Mesodermal cell (in vitro differentiated cells): ENCODE results near the gene PDCD7.
"Not testable (repeated sequence)": the region's sequence is repeated elsewhere in the genome, so short reads cannot be mapped to it uniquely, and the experiment has no call there.

Experiments used
- H3K27ac ChIP-seq: 2 replicates; pipeline ENCODE4 v1.7.0; 2013; ENCODE audit warnings: mild to moderate bottlenecking, low read depth, low read length, moderate library complexity; ENCODE audit not compliant: severe bottlenecking
- H3K36me3 ChIP-seq: 2 replicates; pipeline ENCODE4 v1.7.1; 2013; ENCODE audit warnings: mild to moderate bottlenecking, low read length, moderate library complexity; ENCODE audit not compliant: control insufficient read depth, insufficient read depth
- H3K4me1 ChIP-seq: one replicate; pipeline ENCODE4 v1.7.1; 2013; ENCODE audit warnings: mild to moderate bottlenecking, low read length; ENCODE audit not compliant: insufficient read depth, control insufficient read depth, poor library complexity, severe bottlenecking
- H3K4me3 ChIP-seq: 2 replicates; pipeline ENCODE4 v1.7.0; 2013; ENCODE audit warnings: low read length, control low read depth, mild to moderate bottlenecking; ENCODE audit not compliant: insufficient read depth, poor library complexity, severe bottlenecking; ENCODE audit errors: extremely low read depth
- H3K9me3 ChIP-seq: 2 replicates; pipeline ENCODE4 v1.7.1; 2013; ENCODE audit warnings: mild to moderate bottlenecking, low read length, moderate library complexity; ENCODE audit not compliant: control insufficient read depth
- WGBS, 2 experiments: methylation state at CpG; one replicate each; pipeline ENCODE4 v1.1.5; 2013; ENCODE audit warnings: missing lambda C conversion rate in 2 of 2; ENCODE audit not compliant: insufficient coverage in 2 of 2; 5-methylcytosine and 5-hydroxymethylcytosine counted together

PDCD7 gene

GRCh38 chr15:65083262-65083701, 50.3 kb downstream of the PDCD7 start:
- H3K4me1 ChIP-seq, result peaks cover 34% of the 10 kb centered on the region
- no peaks in the 10 kb centered on the region for H3K9me3 ChIP-seq
- no peaks in the 10 kb centered on the region for H3K36me3 ChIP-seq
- H3K4me3 ChIP-seq, result no peak overlapping the region
- peak overlapping the region; percentile 52 for H3K27ac ChIP-seq
- WGBS, 2 experiments, result 5 to 7% methylated on average over 5 to 7 of the region's 7 CpGs

- WGBS, 2 experiments, result 29 to 33% methylated on average over 7 of the region's 7 CpGs
- H3K36me3 ChIP-seq, result no peaks in the 10 kb centered on the region
- no peaks in the 10 kb centered on the region for H3K9me3 ChIP-seq
- H3K4me1 ChIP-seq, result peaks cover 34% of the 10 kb centered on the region
- H3K27ac ChIP-seq, result peak overlapping the region; percentile 64
- no peak overlapping the region for H3K4me3 ChIP-seq
These were observed 51.2 kb downstream of the PDCD7 start for GRCh38 chr15:65082303-65082953.

- Histone ChIP-seq H3K27ac (no peak overlapping the region), H3K9me3 (no peaks in the 10 kb centered on the region), H3K36me3 (no peaks in the 10 kb centered on the region), H3K4me3 (no peak overlapping the region), H3K4me1 (peaks cover 34% of the 10 kb centered on the region)
- WGBS, 2 experiments, result 81 to 93% methylated on average over 3 to 5 of the region's 5 CpGs
These were observed 51.9 kb downstream of the PDCD7 start for GRCh38 chr15:65081758-65082157.

GRCh38 chr15:65081270-65081669, 52.3 kb downstream of the PDCD7 start:
- no peaks in the 10 kb centered on the region for H3K36me3 ChIP-seq
- no peak overlapping the region for H3K4me3 ChIP-seq
- no peaks in the 10 kb centered on the region for H3K9me3 ChIP-seq
- H3K27ac ChIP-seq, result no peak overlapping the region
- peaks cover 37% of the 10 kb centered on the region for H3K4me1 ChIP-seq
- WGBS, 2 experiments, result 84% methylated on average over 3 to 6 of the region's 6 CpGs

- H3K36me3 ChIP-seq, result no peaks in the 10 kb centered on the region
- 87 to 92% methylated on average over 4 to 5 of the region's 5 CpGs for WGBS, 2 experiments
- no peaks in the 10 kb centered on the region for H3K9me3 ChIP-seq
- H3K4me3 ChIP-seq, result no peak overlapping the region
- H3K27ac ChIP-seq, result no peak overlapping the region
- peaks cover 33% of the 10 kb centered on the region for H3K4me1 ChIP-seq
These were observed 54.0 kb downstream of the PDCD7 start for GRCh38 chr15:65079580-65079979.

- 59 to 70% methylated on average over 18 to 23 of the region's 24 CpGs for WGBS, 2 experiments
- peaks cover under 1% of the 10 kb centered on the region for H3K9me3 ChIP-seq
- no peak overlapping the region for H3K27ac ChIP-seq
- H3K36me3 ChIP-seq, result no peaks in the 10 kb centered on the region
- H3K4me3 ChIP-seq, result no peak overlapping the region
- peaks cover 17% of the 10 kb centered on the region for H3K4me1 ChIP-seq
These were observed 55.6 kb downstream of the PDCD7 start for GRCh38 chr15:65077981-65078352.

- no peak overlapping the region for H3K27ac ChIP-seq
- H3K9me3 ChIP-seq, result peaks cover 6% of the 10 kb centered on the region
- WGBS, 2 experiments, result 91 to 94% methylated on average over 70 to 85 of the region's 85 CpGs
- H3K4me1 ChIP-seq, result peaks cover 12% of the 10 kb centered on the region
- H3K4me3 ChIP-seq, result no peak overlapping the region
- H3K36me3 ChIP-seq, result no peaks in the 10 kb centered on the region
These were observed 56.2 kb downstream of the PDCD7 start for GRCh38 chr15:65077291-65077980.

- H3K36me3 ChIP-seq, result no peaks in the 10 kb centered on the region
- H3K9me3 ChIP-seq, result peaks cover 6% of the 10 kb centered on the region
- no peak within 1 kb of the TSS for H3K27ac ChIP-seq
- H3K4me3 ChIP-seq, result no peak within 1 kb of the TSS
- 96 to 97% methylated on average over 56 to 73 of the region's 73 CpGs for WGBS, 2 experiments
- H3K4me1 ChIP-seq, result peaks cover 9% of the 10 kb centered on the region
These were observed 56.9 kb downstream of the PDCD7 start, which contains the start of gene KBTBD13 for GRCh38 chr15:65076486-65077290. Gene KBTBD13, plus strand, starts transcription at chr15:65076746. Its CDS starts 70 bp downstream, at chr15:65076816.

GRCh38 chr15:65075607-65076395, 57.8 kb downstream of the PDCD7 start:
- WGBS, 2 experiments, result 92 to 98% methylated on average over 10 to 11 of the region's 12 CpGs

GRCh38 chr15:65074946-65075345, 58.7 kb downstream of the PDCD7 start:
- not testable (repeated sequence) for H3K36me3 ChIP-seq, H3K9me3 ChIP-seq, H3K4me3 ChIP-seq, H3K27ac ChIP-seq
- H3K4me1 ChIP-seq, result peaks cover 14% of the 10 kb centered on the region
- 98 to 100% methylated on average over 5 to 7 of the region's 22 CpGs for WGBS, 2 experiments

More at GRCh38 chr15:65075607-65076395, 57.8 kb downstream of the PDCD7 start:
- H3K4me1 ChIP-seq, result peaks cover 14% of the 10 kb centered on the region
- not testable (repeated sequence) for H3K36me3 ChIP-seq, H3K27ac ChIP-seq, H3K4me3 ChIP-seq, H3K9me3 ChIP-seq
